NCI-H2081 treated with DMSO at 0.1 percent for 48 hours (cell line): ENCODE measurements around the gene SLC45A2.
"Not testable (repeated sequence)": the region's sequence is repeated elsewhere in the genome, so short reads cannot be mapped to it uniquely, and the experiment has no call there.

Experiments used
- DNase-seq: peaks from one replicate; lab custom pipeline; 2025; lab: John Stamatoyannopoulos, UW

Gene SLC45A2, protein sequence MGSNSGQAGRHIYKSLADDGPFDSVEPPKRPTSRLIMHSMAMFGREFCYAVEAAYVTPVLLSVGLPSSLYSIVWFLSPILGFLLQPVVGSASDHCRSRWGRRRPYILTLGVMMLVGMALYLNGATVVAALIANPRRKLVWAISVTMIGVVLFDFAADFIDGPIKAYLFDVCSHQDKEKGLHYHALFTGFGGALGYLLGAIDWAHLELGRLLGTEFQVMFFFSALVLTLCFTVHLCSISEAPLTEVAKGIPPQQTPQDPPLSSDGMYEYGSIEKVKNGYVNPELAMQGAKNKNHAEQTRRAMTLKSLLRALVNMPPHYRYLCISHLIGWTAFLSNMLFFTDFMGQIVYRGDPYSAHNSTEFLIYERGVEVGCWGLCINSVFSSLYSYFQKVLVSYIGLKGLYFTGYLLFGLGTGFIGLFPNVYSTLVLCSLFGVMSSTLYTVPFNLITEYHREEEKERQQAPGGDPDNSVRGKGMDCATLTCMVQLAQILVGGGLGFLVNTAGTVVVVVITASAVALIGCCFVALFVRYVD

DNA sequence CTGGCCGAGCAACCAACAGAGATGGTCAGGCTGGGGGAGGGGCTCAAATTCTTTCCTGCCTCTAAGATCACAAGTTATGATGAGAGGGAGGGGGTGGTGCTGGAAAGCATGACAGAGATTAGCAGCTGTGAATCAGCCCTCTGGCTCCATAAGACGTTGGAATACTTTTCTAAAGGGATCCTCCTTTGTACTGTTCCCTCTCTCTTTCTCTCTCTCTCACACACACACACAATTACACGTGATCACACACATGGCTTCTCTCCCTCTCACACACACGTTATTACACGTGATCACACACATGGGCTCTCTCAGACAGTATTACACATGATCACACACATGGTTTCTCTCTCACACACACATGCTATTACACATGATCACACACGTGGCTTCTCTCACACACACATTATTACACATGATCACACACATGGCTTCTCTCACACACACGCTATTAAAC is at the start of gene SLC45A2:
Gene SLC45A2, minus strand, starts transcription at position 23 of the 454 bp plus-strand sequence. CDS start 110 bp downstream, outside the sequence.
- no peak for DNase-seq

DNA sequence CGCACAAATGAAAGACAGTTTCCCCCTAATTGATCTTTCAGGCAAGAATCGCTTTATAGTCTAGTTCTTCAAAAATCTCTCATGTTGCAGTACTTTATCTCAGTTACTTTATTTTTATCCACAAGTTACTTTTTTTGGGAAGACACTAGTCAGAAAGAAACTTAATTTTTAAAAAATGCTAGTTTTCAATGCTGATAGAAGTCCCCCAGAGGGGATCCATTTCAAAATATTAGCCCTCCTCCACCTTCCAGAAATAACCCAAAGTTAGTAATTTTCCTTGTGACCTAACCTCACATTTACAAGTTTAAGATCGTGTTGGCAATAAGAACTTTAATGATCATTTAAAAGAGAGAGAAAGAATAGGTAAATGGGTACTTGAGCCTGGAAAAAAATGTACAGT is 47.5 kb upstream of the SLC45A2 start:
- no peak for DNase-seq

DNA sequence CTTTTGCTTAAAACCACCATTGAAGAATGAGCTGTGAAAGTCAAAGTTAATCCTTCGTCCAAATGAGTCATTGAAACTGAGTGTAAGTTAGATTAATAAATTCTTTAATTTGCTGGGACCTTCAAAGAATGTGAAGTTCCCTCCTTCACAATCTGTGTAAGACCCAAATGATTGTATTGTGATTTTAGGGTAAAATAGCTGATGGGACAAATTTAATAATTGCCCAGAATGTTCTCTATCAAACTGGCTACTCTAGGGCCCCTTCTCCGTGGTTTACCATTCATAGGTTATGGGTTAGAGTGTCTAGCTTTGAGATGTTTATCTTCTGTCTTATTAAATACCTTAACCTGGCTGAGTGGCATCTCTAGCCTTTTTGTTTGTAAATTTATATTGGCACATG is 46.6 kb upstream of the SLC45A2 start:
- no peak for DNase-seq

DNA sequence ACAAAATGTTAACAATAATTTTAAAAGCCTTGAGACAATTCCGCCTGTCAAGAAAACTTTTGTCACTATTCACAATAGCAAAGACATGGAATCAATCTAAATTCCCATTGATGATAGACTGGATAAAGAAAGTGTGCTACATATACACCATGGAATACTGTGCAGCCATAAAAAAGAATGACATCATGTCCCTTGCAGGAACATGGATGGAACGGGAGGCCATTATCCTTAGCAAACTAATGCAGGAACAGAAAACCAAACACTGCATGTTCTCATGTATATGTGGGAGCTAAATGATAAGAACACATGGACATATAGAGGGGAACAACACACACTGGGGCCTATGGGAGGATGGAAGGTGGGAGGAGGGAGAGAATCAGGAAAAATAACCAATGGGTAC is 46.1 kb upstream of the SLC45A2 start:
- DNase-seq: not testable (repeated sequence)

DNA sequence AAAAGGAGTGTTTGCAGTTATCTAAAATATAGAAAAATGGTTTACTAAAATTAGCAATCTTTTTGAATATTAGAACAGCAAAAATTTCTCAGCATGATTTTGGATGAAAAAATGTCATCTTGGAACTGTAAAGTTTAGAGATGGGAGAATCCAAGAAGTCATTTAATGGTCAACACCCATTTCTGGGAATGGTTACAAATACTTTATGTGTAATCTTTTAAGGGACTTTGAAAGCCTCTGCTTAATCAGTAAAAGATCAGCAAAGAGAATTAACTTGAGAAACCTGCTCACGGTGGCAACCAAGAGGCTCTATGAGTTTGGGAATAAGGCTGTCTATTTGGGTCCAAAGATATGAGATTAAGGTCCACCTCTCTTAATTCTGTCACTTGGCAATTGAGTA is 45.6 kb upstream of the SLC45A2 start:
- DNase-seq: no peak

DNA sequence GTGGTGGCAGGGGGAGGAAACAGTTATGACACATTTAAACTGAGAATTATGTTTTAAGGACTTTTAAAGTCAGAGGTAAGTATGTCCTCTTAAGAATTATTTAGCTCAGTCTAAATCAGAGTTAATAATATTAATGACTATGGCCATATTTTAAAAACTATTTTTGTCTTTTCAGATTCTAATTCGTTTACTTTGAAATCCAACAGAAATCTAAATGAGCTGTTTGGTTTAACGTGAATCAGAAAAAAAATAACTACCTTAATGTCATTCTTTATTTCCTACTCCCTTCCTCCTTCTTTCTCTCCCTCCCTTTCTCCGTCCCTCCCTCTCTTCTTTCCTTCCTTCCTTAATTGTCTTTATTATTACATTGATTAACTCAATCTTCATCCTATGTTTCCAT is 43.9 kb upstream of the SLC45A2 start:
- no peak for DNase-seq

DNA sequence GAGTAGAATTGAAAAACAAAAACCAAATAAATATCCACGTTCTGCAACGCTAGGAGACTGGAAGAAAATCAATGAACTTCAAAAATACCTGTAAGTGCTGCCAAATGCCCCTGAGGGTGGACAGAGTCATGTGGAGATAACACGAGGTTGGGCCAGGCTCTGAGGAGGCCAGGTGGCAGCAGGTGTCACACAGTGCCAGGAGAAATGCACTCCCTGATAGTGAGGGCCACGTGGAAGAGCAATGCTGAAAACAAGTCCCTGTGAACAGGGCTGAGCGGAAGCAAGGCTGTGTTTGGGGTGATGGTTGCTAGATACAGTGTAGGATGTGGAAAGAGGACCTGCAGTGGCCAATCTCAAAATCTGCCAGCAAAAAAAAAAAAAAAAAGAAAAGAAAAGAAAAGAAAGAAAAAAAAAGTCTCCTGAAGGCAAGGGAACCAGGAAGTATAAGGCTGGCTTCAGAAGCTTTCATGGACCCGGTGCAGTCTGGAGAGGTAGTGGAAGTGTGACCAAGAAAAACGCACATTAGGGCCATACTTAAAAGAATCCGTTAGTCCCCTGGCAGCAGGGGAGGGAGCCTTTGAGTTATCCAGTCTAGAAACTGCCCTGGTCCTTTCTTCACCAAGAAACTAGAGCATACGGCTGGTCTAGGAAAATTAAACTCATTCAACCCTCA is 41.7 kb upstream of the SLC45A2 start:
- DNase-seq: no peak

DNA sequence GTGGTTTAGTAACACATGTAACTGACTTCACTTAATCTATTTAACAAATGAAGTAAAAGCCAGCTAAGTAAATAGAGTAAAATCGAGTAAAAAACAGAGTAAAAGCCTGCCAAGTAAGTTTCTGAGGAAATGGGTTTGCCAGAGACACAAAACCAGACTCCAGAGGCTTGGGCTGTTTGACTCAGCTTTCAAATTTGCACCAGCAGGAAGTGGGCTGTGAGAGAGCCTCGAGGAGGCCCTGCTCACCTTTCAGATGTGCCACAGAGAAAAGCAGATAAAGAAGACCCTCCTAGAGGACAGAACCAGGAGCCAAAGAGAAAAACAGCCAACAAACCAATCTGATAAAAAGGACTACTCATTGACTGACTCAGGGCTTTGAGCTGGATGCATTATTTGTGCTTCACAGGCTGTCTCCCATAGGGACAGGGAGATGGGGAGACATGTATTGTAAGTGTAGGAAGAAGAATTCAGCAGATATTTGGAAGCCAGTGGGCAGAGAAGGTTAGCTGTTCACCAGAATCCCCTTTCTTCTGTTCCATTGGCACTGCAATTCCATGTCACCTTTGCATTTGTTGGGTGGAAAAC is 37.7 kb upstream of the SLC45A2 start:
- no peak for DNase-seq

DNA sequence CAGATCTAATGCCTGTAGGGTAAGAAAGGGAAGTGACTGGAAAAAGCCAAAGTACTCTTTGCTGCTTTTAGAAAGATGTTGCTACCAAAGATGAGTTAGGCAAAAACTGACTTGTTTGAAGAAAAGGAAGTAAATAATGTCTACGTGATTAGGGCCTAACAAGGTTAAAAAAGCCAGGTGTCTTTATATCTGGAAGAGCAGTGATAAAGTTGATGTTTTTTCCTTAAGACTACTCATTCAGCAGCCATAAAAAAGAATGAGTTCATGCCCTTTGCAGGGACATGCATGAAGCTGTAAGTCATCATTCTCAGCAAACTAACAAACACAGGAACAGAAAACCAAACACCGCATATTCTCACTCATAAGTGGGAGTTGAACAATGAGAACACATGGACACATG is 36.8 kb upstream of the SLC45A2 start:
- DNase-seq: no peak

DNA sequence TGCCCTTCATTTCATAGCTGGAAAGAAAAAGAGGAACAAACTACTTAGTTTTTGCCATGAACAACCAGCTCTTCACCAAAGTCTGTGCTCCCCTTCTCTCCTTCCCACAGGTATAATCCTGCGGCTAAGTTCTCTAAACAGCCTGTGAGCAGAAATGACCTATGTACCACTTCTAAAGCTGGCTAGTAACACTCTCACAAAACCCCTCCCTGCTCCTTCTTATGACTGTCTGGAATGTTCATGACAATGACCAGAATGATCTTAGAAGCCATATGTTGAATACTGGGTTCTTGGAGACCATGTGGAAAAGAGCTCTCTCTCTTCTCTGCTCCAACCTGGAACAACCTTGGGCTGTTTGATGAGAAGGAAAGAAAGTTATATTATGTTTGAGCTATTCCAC is 36.2 kb upstream of the SLC45A2 start:
- no peak for DNase-seq

DNA sequence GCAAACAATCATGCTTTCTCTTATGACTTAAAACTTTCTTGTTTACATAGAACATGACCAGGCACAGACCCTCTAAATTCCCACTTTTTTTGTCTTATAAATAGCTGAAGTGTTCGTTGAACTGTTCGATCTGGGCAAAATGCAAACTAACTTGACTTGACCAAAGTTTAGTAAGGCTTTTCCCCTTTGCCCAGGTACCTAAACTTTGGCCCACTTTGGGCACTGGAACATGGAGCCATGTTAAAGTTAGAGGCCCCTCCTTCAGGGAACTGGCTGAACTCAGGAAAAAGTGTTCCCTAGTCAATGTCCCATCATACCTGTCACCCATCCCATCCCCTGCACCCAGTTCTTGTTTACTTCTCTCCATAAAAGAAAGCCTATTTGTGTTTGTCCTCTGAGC is 32.8 kb upstream of the SLC45A2 start:
- DNase-seq: no peak

DNA sequence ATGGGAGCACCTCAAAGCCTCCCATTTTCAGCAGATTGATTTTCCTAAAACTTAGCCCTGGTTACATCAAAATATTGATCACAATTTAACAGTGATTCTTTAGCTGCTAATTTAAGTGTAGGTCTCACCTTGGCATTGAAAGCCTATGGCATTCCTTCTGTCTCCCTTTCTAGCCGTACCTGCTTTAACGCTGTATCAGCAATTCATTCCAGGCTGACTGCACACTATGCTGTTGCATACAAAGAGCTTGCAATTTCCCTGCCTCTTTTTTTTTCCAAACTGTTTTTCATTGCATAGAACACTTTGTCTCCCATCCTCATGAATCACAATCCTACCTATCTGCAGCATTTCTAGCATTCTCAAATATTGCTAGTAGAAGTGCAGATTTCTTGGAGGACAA is 32.3 kb upstream of the SLC45A2 start:
- DNase-seq: no peak

DNA sequence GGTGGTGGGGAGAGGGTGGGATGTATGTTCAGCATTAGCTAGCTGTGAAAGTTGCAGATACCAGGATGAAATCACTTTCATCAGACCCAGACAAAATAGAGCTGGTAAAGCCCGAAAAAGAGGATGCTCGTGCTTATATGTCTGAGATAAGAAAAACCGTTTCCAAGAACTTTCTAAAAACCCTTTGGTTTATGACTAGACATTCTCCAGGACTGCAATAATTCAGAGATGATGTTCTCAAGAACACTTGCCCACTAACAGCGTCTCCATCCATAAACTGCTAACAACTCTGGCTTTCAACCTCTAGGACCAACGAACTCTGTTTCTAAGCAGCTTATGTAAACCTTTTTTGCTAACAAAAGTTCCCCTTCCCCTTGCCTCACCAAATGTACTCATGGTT is 31.7 kb upstream of the SLC45A2 start:
- no peak for DNase-seq

DNA sequence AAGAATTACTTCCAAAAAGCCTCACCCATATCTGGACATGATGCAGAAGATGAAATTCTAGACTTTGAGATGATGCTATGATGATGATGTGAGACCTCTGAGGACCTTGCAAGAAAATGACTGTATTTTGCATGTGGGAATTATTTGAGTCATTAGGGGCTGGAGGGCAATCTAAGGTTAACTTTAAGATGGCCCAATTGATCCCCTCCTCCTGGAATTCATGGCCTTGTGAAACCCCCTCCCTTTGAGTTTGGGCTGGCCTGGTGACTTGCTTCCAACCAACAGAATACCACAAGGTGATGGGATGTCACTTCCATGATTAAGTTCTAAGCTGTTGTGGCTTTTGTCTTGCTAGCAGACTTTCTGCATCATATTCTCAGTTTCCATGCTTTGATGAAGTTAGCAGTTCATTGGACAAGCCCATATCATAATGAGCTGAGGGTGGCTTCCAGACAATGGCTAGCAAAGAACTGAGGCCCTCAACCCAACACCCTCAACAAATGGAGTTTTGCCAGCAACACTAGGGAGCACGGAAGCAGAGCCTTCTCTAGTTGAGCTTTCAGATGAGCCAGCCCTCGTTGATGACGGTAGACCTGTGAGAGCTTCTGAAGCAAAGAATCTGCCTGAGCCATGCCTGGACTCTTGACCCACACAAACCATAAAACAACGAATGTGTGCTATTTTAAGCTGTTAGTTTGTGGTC is 30.8 kb upstream of the SLC45A2 start:
- DNase-seq: no peak

DNA sequence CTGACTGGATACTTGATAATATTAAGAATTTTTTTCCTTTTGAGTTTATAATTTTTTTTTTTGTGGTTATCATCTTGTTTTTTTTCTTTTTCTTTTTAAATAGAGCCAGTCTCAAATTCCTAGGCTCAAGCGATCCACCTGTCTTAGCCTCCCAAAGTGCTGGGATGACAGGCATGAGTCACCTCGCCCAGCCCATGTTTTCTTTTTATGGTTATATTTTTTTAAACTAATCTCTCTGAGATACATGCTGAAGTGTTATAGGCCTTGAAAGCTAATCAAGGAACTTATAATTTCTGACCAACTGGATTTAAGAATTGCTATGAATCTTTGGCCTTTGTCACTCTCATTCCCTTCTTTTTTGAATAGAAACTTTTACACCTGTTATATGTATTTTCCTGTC is 30.1 kb upstream of the SLC45A2 start:
- no peak for DNase-seq

DNA sequence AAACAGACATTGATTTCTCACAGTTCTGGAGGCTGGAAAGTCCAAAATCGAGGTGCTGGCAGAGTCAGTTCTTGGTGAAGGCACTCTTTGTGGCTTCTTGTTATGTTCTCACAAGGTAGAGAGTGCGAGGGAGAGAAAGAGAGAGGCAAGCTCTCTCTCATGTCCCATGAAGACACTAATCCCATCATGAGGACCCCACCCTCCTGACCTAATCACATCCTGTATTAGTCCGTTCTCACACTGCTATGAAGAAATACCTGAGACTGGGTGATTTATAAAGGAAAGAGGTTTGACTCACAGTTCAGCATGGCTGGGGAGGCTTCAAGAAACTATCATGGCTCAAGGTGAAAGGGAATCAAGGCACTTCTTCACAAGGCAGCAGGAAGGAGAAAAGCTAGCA is 29.1 kb upstream of the SLC45A2 start:
- DNase-seq: no peak

DNA sequence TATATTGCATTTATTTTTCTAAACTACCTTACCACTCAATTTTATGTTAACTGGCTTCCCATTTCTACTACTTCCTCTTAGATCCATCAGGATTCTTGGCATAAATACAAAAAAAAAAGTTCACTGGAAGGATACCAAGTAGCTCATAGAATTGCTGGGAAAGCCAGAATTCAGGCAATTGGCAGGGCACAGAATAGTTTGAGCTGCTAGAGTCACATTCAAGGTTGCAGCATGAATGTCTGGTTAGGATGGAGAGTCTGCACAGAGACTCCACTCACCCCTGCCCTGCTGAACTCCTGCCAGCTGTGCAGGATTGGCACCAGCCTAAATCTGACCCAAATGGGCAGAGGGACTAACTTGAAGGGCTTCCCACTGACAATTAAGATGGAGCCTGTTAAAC is 28.3 kb upstream of the SLC45A2 start:
- no peak for DNase-seq

DNA sequence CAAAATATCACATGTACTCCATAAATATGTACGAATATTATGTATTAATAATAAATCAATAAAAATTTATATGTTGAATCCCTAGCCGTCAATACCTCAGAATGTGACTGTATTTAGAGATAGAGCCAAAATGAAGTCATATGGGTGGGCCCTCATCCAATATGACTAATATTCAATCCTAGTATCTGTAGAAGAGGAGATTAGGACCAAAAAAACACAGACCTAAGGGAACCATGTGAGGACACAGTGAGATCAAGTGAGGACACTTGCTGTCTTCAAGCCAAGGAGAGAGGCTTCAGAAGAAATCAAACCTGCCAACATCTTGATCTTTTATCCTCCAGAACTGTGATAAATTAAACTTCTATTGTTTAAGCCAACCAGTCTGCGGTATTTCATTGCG is 27.0 kb upstream of the SLC45A2 start:
- DNase-seq: no peak

DNA sequence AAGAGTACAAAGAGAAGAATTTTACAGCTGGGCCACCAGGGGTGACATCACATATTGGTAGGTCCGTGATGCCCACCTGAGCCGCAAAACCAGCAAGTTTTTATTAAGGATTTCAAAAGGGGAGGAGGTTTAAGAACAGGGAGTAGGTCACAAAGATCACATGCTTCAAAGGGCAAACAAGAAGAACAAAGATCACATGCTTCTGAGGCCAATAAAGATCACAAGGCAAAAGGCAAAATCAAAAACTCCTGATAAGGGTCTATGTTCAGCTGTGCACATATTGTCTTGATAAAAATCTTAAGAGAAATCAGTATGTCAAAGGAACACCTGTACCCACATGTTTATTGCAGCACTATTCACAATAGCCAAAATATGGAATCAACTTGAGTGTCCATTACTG is 25.7 kb upstream of the SLC45A2 start:
- not testable (repeated sequence) for DNase-seq

DNA sequence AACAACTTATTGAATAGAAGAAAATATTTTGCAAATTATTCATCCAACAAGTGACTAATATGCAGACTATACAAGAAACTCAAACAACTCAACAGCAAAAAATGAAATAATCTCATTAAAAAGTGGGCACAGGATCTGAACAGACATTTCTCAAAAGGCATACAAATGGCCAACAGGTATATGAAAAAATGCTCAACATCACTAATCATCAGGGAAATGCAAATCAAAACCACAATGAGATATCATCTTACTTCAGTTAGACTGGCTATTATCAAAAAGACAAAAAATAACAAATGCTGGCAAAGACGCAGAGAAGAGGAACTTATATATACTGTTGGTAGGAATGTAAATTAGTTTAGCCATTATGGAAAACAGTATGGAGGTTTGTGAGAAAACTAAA is 25.1 kb upstream of the SLC45A2 start:
- no peak for DNase-seq

DNA sequence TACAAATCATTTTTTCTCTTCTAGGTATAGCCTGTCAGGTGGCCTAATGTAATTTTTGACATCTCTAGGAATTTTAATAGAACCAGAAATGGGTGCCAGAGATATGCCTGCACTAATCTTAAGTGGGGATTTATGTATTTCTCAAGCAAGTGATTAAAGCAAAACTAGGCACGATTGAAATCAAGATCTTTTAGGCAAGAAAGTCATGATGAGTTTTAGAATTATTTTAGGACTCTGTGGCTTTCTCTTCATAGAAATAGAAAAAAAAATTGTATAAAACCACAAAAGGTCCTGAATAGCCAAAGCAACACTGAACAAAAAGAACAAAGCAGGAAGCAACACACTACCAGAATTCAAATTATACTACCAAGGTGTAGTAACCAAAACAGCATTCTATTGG is 24.3 kb upstream of the SLC45A2 start:
- DNase-seq: no peak
